A673 (cell line): ENCODE measurements around the gene PELI2. TPM values are rescaled to one million over a fixed set of nuclear protein-coding genes. Genes with fewer than 3 reads are reported as not detected.

Experiments
- BruUV-seq: library from RNA; stranded (reverse); fragments of 400-500 nt; replicated peaks from 2 replicates; lab custom pipeline; 2021; lab: Mats Ljungman, UMichigan
- CTCF ChIA-PET: fragments of 300-600 bp; sonication (Branson Sonifier 250); formaldehyde crosslinking; loops from one replicate; lab custom pipeline; 2022; ENCODE audit warnings: antibody characterized with exemption; lab: Charles Lee
- POLR2A ChIA-PET: fragments of 300-600 bp; sonication (Branson Sonifier 250); formaldehyde crosslinking; loops from one replicate; lab custom pipeline; 2022; ENCODE audit warnings: antibody characterized with exemption; ENCODE audit not compliant: low non-redundant PET; lab: Charles Lee
- DNase-seq: peaks from one replicate; pipeline ENCODE4 v3.0.0-alpha.2; 2015; ENCODE audit warnings: low spot score
- H3K27ac ChIP-seq: fragments of 200-600 bp; sonication (generic); 2 replicates; pipeline ENCODE4 v1.5.1; 2016; ENCODE audit warnings: mixed run types, low read depth, mild to moderate bottlenecking, mixed read lengths, antibody characterized with exemption, low read length; ENCODE audit not compliant: poor library complexity, severe bottlenecking
- H3K27me3 ChIP-seq: fragments of 200-600 bp; sonication (generic); replicated peaks from 2 replicates; pipeline ENCODE4 v1.6.1; 2017; ENCODE audit warnings: mixed run types, low read depth, mild to moderate bottlenecking, mixed read lengths, antibody characterized with exemption, low read length; ENCODE audit not compliant: insufficient read depth, poor library complexity
- H3K36me3 ChIP-seq: fragments of 200-600 bp; sonication (generic); 2 replicates; pipeline ENCODE4 v1.6.1; 2016; ENCODE audit warnings: mixed run types, mild to moderate bottlenecking, mixed read lengths, antibody characterized with exemption, low read length; ENCODE audit not compliant: insufficient read depth, poor library complexity, severe bottlenecking
- H3K4me1 ChIP-seq: fragments of 200-600 bp; sonication (generic); 2 replicates; pipeline ENCODE4 v1.6.1; 2017; ENCODE audit warnings: mixed run types, mild to moderate bottlenecking, mixed read lengths, antibody characterized with exemption, low read length; ENCODE audit not compliant: insufficient read depth, poor library complexity, severe bottlenecking
- H3K4me3 ChIP-seq: fragments of 200-600 bp; sonication (generic); 2 replicates; pipeline ENCODE4 v1.5.1; 2016; ENCODE audit warnings: low read depth, mixed run types, mild to moderate bottlenecking, mixed read lengths, low read length; ENCODE audit not compliant: poor library complexity, severe bottlenecking
- H3K9me3 ChIP-seq: fragments of 200-600 bp; sonication (generic); 2 replicates; pipeline ENCODE4 v1.6.1; 2016; ENCODE audit warnings: mixed run types, low read depth, mild to moderate bottlenecking, mixed read lengths, antibody characterized with exemption, low read length; ENCODE audit not compliant: poor library complexity, severe bottlenecking
- CTCF ChIP-seq: fragments of 300-800, 200-600 bp; sonication (generic); conservative IDR thresholded peaks from 2 replicates; pipeline ENCODE4 v1.5.1; 2017; ENCODE audit warnings: low read depth, mild to moderate bottlenecking, antibody characterized with exemption, low read length, moderate library complexity, mixed read lengths
- EZH2 ChIP-seq: fragments of 200-600 bp; sonication (generic); IDR thresholded peaks from 2 replicates; pipeline ENCODE4 v1.6.1; 2017; ENCODE audit warnings: borderline replicate concordance, low read depth, mild to moderate bottlenecking, mixed read lengths, antibody characterized with exemption, low read length; ENCODE audit not compliant: poor library complexity, severe bottlenecking
- intact Hi-C: fragments of 100-400 bp; cut with micrococcal nuclease; formaldehyde crosslinking; loops from one replicate; pipeline ENCODE4 v1.10.0; 2022; ENCODE audit not compliant: unreplicated experiment
- total RNA-seq: library from RNA; stranded (reverse); gene quantifications from 2 replicates; pipeline ENCODE4 v1.2.3, GENCODE V29; 2021

Gene PELI2
- total RNA-seq, 1 experiment from 2014 or later: 5.5 TPM

DNA sequence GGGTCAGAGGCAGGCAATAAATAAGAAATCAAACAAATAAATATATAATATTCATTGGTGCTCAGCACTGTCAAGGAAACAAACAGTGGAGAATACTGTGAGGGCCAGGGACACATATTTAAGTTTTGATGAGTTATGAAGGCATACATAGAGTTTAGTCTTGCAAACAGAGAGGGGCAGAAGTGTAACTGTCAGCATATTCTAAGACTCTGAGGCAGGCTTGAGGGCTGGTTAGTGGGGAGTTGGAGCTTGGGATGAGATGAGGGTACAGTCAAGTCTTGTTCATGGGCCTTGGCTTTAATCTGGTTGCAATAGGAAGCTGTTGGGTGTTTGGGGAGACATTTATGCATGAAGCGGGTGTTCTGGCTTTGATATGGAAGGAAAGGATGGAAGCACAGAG is 78.9 kb downstream of the PELI2 start:
- Histone ChIP-seq H3K27ac (no peak overlapping the region), H3K4me3 (no peak overlapping the region), H3K4me1 (no peaks in the 10 kb centered on the region), H3K9me3 (no peaks in the 10 kb centered on the region), H3K36me3 (no peaks in the 10 kb centered on the region), H3K27me3 (no peaks in the 10 kb centered on the region)
- CTCF ChIA-PET: no interaction called here
- no peak for TF ChIP-seq CTCF
- no peak for TF ChIP-seq EZH2
- intact Hi-C loops: no loop called here
- no peak for DNase-seq
- no TSS peak for BruUV-seq
- POLR2A ChIA-PET: no interaction called here

DNA sequence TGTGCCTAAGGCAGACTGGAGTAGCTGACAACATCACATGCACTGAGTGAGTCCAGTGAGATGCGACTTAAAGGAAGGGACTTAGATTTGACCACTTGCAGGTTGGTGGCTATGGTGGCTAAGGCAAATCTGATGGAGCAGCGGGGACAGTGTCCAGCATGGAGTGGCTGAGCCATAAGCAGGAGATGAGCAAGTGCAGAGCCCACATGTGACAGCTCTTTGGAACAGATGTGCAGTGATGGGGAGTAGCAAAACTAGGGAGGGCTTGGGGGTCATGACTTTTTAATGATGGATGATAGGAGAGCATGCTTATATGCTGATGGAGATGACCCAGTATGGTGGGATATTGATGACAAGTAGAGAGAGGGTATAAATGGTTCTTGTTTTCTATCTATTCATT is 80.2 kb downstream of the PELI2 start:
- no peak overlapping the region for H3K27ac ChIP-seq
- no peak overlapping the region for H3K4me3 ChIP-seq
- no TSS peak for BruUV-seq
- H3K4me1 ChIP-seq: no peaks in the 10 kb centered on the region
- H3K27me3 ChIP-seq: no peaks in the 10 kb centered on the region
- DNase-seq: no peak
- CTCF ChIA-PET: no interaction called here
- no peaks in the 10 kb centered on the region for H3K9me3 ChIP-seq
- TF ChIP-seq CTCF (no peak), EZH2 (no peak)
- intact Hi-C loops: no loop called here
- H3K36me3 ChIP-seq: no peaks in the 10 kb centered on the region
- POLR2A ChIA-PET: no interaction called here

DNA sequence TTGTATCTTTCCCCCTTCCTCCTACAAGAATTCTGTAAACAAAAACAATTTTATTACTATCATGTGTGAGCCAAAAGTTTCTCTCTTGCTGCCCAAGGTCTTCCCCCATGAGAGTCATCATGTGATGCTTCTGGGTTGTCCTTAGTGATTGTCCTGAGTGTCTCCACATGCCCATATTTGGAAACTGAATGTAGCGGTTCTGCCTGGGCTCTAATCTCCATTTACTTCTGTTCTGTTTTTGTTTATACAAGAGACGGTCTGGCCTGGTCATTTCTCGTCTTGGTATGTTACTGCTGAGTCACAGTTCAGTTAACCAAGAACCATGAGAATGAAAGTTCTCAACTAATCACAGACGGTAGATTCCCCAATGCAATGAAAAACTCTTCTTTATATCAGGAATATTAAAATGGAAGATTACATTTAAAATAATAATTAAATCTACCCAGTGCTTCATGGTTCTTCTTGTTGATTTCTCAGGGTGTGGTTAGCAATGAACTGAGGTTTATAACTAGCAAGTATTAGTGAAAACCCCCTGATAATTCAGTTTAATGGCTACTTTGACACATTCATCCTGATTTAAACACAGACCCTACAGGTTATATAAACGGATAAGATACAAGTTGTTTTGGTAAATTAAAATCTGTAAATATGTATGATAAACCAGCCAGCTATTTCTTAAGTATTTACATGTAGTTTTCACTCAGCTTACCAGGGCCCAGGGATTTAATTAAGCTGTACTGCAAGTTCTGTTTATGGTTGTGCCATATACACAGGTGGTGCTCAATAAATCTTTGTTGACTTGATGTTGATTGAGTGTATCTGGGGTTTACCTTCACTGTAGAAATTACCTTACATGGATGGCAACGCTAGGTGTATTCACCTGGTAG is 81.1 kb downstream of the PELI2 start:
- BruUV-seq: no TSS peak
- no peak overlapping the region for H3K4me3 ChIP-seq
- CTCF ChIA-PET: no interaction called here
- no peaks in the 10 kb centered on the region for H3K4me1 ChIP-seq
- no peaks in the 10 kb centered on the region for H3K9me3 ChIP-seq
- no peaks in the 10 kb centered on the region for H3K36me3 ChIP-seq
- H3K27me3 ChIP-seq: no peaks in the 10 kb centered on the region
- intact Hi-C loops: no loop called here
- POLR2A ChIA-PET: interaction anchor here (0.5 kb wide), 1 partner anchor 655 kb away, joined by 3 read pairs; no protein-coding TSS in a partner anchor
- TF ChIP-seq CTCF: no peak
- TF ChIP-seq EZH2: no peak
- no peak for DNase-seq
- no peak overlapping the region for H3K27ac ChIP-seq
